ENCODE results near the gene GNAQ.
A peak's percentile ranks its signal among the peaks of the same experiment; 100 is the strongest.

GRCh38 chr9:78004478-78005229 is 27.0 kb downstream of the GNAQ start:
- TF ChIP-seq TBX3 (IDR thresholded peaks at IDR 0.05; ENCODE audit: borderline replicate concordance) (no peak), BRD4 (CRISPR knock-in tag; IDR thresholded peaks at IDR 0.05) (no peak), POLR2A (IDR thresholded peaks at IDR 0.05; ENCODE audit: insufficient read depth in 1 of 2, low read depth in 2 of 2, low read length in 2 of 2) (no peak), ZNF530 (CRISPR knock-in tag; IDR thresholded peaks at IDR 0.05; ENCODE audit: low read depth) (no peak), SUZ12 (IDR thresholded peaks at IDR 0.05; ENCODE audit: low read depth, low read length) (no peak), ZNF609 (CRISPR knock-in tag; IDR thresholded peaks at IDR 0.05; ENCODE audit: borderline replicate concordance) (no peak), HCFC1 (IDR thresholded peaks at IDR 0.05; ENCODE audit: low read depth, low read length) (no peak), POLR2AphosphoS5 (IDR thresholded peaks at IDR 0.05; ENCODE audit: low read depth, low read length) (no peak), ZNF407 (CRISPR knock-in tag; IDR thresholded peaks at IDR 0.05; ENCODE audit: not compliant biosample characterization) (no peak), KLF16 (CRISPR knock-in tag; IDR thresholded peaks at IDR 0.05) (no peak), NFRKB (IDR thresholded peaks at IDR 0.05) (no peak)
- TF ChIP-seq, protein P1, sequence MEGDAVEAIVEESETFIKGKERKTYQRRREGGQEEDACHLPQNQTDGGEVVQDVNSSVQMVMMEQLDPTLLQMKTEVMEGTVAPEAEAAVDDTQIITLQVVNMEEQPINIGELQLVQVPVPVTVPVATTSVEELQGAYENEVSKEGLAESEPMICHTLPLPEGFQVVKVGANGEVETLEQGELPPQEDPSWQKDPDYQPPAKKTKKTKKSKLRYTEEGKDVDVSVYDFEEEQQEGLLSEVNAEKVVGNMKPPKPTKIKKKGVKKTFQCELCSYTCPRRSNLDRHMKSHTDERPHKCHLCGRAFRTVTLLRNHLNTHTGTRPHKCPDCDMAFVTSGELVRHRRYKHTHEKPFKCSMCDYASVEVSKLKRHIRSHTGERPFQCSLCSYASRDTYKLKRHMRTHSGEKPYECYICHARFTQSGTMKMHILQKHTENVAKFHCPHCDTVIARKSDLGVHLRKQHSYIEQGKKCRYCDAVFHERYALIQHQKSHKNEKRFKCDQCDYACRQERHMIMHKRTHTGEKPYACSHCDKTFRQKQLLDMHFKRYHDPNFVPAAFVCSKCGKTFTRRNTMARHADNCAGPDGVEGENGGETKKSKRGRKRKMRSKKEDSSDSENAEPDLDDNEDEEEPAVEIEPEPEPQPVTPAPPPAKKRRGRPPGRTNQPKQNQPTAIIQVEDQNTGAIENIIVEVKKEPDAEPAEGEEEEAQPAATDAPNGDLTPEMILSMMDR (CRISPR knock-in tag; IDR thresholded peaks at IDR 0.05), result peak; percentile 49
- TF ChIP-seq, protein P2, sequence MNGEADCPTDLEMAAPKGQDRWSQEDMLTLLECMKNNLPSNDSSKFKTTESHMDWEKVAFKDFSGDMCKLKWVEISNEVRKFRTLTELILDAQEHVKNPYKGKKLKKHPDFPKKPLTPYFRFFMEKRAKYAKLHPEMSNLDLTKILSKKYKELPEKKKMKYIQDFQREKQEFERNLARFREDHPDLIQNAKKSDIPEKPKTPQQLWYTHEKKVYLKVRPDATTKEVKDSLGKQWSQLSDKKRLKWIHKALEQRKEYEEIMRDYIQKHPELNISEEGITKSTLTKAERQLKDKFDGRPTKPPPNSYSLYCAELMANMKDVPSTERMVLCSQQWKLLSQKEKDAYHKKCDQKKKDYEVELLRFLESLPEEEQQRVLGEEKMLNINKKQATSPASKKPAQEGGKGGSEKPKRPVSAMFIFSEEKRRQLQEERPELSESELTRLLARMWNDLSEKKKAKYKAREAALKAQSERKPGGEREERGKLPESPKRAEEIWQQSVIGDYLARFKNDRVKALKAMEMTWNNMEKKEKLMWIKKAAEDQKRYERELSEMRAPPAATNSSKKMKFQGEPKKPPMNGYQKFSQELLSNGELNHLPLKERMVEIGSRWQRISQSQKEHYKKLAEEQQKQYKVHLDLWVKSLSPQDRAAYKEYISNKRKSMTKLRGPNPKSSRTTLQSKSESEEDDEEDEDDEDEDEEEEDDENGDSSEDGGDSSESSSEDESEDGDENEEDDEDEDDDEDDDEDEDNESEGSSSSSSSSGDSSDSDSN (CRISPR knock-in tag; IDR thresholded peaks at IDR 0.05), result no peak
- TF ChIP-seq, protein P3, sequence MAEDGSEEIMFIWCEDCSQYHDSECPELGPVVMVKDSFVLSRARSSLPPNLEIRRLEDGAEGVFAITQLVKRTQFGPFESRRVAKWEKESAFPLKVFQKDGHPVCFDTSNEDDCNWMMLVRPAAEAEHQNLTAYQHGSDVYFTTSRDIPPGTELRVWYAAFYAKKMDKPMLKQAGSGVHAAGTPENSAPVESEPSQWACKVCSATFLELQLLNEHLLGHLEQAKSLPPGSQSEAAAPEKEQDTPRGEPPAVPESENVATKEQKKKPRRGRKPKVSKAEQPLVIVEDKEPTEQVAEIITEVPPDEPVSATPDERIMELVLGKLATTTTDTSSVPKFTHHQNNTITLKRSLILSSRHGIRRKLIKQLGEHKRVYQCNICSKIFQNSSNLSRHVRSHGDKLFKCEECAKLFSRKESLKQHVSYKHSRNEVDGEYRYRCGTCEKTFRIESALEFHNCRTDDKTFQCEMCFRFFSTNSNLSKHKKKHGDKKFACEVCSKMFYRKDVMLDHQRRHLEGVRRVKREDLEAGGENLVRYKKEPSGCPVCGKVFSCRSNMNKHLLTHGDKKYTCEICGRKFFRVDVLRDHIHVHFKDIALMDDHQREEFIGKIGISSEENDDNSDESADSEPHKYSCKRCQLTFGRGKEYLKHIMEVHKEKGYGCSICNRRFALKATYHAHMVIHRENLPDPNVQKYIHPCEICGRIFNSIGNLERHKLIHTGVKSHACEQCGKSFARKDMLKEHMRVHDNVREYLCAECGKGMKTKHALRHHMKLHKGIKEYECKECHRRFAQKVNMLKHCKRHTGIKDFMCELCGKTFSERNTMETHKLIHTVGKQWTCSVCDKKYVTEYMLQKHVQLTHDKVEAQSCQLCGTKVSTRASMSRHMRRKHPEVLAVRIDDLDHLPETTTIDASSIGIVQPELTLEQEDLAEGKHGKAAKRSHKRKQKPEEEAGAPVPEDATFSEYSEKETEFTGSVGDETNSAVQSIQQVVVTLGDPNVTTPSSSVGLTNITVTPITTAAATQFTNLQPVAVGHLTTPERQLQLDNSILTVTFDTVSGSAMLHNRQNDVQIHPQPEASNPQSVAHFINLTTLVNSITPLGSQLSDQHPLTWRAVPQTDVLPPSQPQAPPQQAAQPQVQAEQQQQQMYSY (CRISPR knock-in tag; IDR thresholded peaks at IDR 0.05), result no peak

All from HepG2 (cell line).